Left lung (tissue), 10 donors: Measurements from ENCODE around the gene ATCAY. TPM values are rescaled to one million over a fixed set of nuclear protein-coding genes. Genes with fewer than 3 reads are reported as not detected.

Experiments
- ATAC-seq: fragments of 200-7000 bp; cut with Tn5 transposase; one replicate; pipeline ENCODE4 v1.9.1; 2020; ENCODE audit warnings: moderate library complexity
- DNase-seq, 4 donors: peaks; one replicate each; pipeline ENCODE4 v3.0.0-alpha.2; 2013 to 2020
- H3K27ac ChIP-seq, 2 donors: fragments of 200-600 bp; sonication (generic) in 1 of 2; one replicate each; pipeline versions ENCODE4 v1.5.0 to v1.8.0; 2020 to 2021
- H3K27me3 ChIP-seq, 2 donors: fragments of 200-600 bp; sonication (generic) in 1 of 2; one replicate each; pipeline versions ENCODE4 v1.5.0 to v1.8.0; 2020 to 2021
- H3K36me3 ChIP-seq, 2 donors: fragments of 200-600 bp; sonication (generic) in 1 of 2; one replicate each; pipeline versions ENCODE4 v1.5.0 to v1.8.0; 2020 to 2021
- H3K4me1 ChIP-seq, 2 donors: fragments of 200-600 bp; one replicate each; pipeline ENCODE4 v1.8.0; 2021
- H3K4me3 ChIP-seq, 2 donors: fragments of 200-600 bp; sonication (generic) in 1 of 2; one replicate each; pipeline versions ENCODE4 v1.5.0 to v1.8.0; 2020 to 2021; ENCODE audit warnings: mild to moderate bottlenecking in 1 of 2
- H3K9me3 ChIP-seq, 2 donors: fragments of 200-600 bp; sonication (generic) in 1 of 2; one replicate each; pipeline versions ENCODE4 v1.5.0 to v1.8.0; 2020 to 2021
- intact Hi-C, 2 donors: fragments of 100-400 bp; cut with DNase I; formaldehyde crosslinking; loops; one replicate each; pipeline versions ENCODE4 v1.11.2 to v1.14.2; 2022
- polyA plus RNA-seq, 6 donors: library from polyadenylated mRNA; unstranded; fragments of 120-200 nt; gene quantifications; one replicate each; pipeline ENCODE4 v1.2.1, GENCODE V29; 2013; ENCODE audit not compliant: insufficient read length in 6 of 6
- total RNA-seq, 2 donors: library from RNA; stranded (reverse); fragmentation: NEBNext Ultra II Directional; extraction: Animal tissue kit (Norgen Biotek cat#: 25700); gene quantifications; one replicate each; pipeline ENCODE4 v1.2.1, GENCODE V29; 2021
- TF ChIP-seq, protein P1 (sequence below), 2 donors: fragments of 200-600 bp; sonication (generic) in 1 of 2; IDR thresholded peaks; one replicate each; pipeline versions ENCODE4 v1.5.0 to v1.8.0; 2021; ENCODE audit warnings: antibody characterized with exemption in 2 of 2
- donor health status: DM: no; HTN: yes; CAD: no.
- donor health status: DM: no; HTN: no; CAD: no.

Gene ATCAY
- total and polyA plus RNA-seq, 8 donors, result 0.14 to 0.34 (median 0.16) TPM; not detected in 2

DNA sequence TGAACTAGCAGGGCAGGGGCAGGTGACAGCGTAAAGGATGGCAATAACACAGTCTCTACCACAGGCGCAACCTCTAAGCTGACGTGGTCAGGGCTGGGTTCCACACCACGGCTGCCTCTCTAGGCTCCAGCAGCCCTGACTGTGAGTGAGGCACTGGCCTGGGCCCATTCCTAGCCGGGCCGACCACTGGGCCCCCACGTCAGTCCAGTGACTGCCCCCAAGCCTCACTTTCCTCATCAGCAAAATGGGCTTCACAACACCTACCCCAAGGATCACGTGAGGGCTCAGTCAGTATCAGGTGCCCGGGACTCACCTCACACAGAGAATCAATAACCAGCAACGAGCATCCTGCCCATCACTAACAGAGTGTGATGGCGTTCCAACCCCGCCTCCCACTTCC lies 16.8 kb upstream of the ATCAY start:
- no peak for ATAC-seq
- intact Hi-C loops, result no loop called here

DNA sequence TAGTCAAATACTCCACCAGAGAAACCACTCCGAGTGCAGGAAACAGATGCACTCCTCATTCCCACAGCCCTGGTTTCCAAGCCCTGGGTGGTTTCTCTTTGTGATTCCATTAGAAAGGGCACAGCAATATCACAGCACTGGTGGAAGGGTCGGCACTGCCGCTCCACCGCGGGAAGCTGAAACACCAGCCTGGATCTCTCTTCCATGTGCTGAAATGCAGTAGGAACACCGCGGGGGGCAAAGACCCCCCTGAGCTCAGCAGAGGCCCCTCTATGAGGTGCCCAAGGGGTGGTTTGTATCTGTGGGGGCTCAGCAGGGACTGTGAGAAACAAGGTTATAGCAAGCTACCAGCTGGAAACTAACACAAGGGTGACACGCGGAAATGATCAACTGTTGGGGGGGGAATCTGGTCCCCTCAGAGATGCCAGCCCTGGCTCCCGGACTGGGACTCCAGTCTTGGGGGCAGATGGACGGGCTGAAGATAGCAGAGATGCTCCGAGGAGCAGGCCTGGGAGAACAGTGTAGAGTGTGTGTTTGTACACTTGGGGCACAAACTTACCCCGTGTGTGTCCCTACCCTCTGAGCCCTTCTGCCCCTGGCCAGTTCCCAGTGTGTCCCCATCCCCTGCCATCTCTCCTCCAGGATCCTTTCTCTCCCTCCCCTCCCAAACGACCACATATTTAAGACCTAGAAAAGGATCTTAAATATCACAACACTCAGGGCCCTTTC lies 13.4 kb upstream of the ATCAY start:
- H3K4me1 ChIP-seq, result no peaks in the 10 kb centered on the region
- TF ChIP-seq, protein P1, sequence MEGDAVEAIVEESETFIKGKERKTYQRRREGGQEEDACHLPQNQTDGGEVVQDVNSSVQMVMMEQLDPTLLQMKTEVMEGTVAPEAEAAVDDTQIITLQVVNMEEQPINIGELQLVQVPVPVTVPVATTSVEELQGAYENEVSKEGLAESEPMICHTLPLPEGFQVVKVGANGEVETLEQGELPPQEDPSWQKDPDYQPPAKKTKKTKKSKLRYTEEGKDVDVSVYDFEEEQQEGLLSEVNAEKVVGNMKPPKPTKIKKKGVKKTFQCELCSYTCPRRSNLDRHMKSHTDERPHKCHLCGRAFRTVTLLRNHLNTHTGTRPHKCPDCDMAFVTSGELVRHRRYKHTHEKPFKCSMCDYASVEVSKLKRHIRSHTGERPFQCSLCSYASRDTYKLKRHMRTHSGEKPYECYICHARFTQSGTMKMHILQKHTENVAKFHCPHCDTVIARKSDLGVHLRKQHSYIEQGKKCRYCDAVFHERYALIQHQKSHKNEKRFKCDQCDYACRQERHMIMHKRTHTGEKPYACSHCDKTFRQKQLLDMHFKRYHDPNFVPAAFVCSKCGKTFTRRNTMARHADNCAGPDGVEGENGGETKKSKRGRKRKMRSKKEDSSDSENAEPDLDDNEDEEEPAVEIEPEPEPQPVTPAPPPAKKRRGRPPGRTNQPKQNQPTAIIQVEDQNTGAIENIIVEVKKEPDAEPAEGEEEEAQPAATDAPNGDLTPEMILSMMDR (IDR thresholded peaks at IDR 0.05), result no peak
- ATAC-seq (no peak), DNase-seq (no peak)
- no peak overlapping the region for H3K4me3 ChIP-seq
- H3K36me3 ChIP-seq, result no peaks in the 10 kb centered on the region
- no peak overlapping the region for H3K27ac ChIP-seq
- H3K9me3 ChIP-seq, result no peaks in the 10 kb centered on the region
- intact Hi-C loops, result no loop called here
- peaks cover 25 to 85% of the 10 kb centered on the region in 2 donors for H3K27me3 ChIP-seq

More for the DNA sequence above, 16.8 kb upstream of the ATCAY start:
- TF ChIP-seq, protein P1 (IDR thresholded peaks at IDR 0.05), result no peak
- no peak for DNase-seq
- no peak overlapping the region for H3K27ac ChIP-seq
- H3K4me3 ChIP-seq, result no peak overlapping the region
- H3K27me3 ChIP-seq, result peaks cover 11 to 50% of the 10 kb centered on the region in 2 donors
- H3K9me3 ChIP-seq, result no peaks in the 10 kb centered on the region
- H3K4me1 ChIP-seq, result no peaks in the 10 kb centered on the region
- H3K36me3 ChIP-seq, result no peaks in the 10 kb centered on the region

DNA sequence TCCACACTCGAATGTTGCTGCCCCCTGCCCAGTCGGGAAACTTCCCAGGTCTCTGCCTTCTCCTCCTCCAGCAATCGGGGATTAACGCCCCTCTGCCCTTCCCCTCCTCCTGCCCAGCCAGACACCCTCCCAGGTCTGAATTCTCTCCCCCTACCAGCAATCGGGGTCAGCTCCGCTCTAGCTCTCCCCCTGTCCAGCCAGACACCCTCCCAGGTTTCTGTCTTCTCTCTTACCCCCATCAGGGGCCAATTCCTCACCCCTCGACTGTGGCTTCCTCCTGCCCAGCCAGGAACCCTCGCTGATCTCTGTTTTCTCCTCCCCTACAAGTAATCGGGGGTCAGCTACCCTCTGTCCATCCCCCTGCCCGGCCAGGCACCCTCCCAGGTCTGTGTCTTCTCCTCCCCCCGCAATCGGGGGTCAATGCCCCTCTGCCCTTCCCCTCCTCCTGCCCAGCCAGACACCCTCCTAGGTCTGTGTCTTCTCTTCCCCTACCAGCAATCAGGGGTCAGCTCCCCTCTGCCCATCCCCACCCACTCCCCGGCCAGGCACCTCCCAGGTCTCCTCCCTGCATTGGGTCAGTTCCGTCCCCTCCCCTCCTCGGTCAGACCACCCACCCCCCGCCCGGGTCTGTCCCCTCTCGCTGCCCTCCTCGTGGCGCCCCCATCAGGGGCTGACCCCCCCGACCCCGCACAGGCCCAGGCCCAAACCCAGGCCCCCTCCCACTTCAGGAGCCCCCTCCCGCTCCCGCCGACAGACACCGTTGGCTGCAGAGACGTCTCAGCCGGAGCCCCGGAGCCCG lies 12.3 kb upstream of the ATCAY start:
- Histone ChIP-seq H3K4me1 (no peaks in the 10 kb centered on the region), H3K9me3 (no peaks in the 10 kb centered on the region), H3K36me3 (no peaks in the 10 kb centered on the region), H3K4me3 (no peak overlapping the region), H3K27me3 (peaks cover 25 to 96% of the 10 kb centered on the region in 2 donors), H3K27ac (no peak overlapping the region)
- DNase-seq, result no peak
- intact Hi-C loops, result no loop called here
- TF ChIP-seq, protein P1 (IDR thresholded peaks at IDR 0.05), result no peak
- no peak for ATAC-seq

DNA sequence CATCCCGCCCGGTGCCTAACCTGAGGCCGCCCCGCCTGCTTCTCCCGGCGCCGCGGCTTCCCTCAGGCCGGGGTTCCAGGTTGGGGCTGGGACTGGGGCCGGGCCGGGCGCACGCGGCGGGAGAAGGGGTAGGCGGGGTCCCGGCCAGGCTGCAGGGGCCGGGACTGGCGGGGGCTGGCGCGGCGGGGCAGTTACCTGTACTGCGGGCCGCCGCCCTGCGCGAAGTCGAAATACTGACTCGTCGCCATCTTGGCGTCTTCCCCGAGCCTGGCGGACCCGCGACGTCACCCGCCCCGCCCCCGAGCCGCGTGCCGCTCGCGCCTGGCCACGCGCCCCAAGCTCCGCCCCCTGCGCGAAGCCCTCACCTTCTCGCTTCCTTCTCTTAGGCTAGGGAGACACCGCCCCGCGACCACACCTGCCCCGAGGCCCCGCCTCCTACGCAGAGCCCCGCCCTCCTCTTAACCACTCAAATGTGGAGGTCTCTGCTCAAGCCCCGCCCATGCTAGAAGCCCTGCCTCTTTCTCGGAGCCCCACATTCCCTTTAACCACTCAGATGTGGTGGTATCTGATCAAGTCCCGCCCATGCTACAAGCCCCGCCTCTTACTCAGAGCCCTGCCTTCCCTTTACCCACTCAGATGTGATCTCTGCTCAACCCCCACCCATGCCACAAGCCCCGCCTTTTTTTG lies 11.6 kb upstream of the ATCAY start, which contains the start of gene ZFR2:
TSS of gene ZFR2 (minus strand) at position 269 of the 687 bp plus-strand sequence. CDS start at position 248, 21 bp downstream.
- no peaks in the 10 kb centered on the region for H3K36me3 ChIP-seq
- no peaks in the 10 kb centered on the region for H3K4me1 ChIP-seq
- intact Hi-C loops, result no loop called here
- TF ChIP-seq, protein P1 (IDR thresholded peaks at IDR 0.05), result no peak
- H3K4me3 ChIP-seq, result no peak within 1 kb of the TSS
- H3K27ac ChIP-seq, result no peak within 1 kb of the TSS
- peak in 1 of 4 donors; percentile 60 for DNase-seq
- no peaks in the 10 kb centered on the region for H3K9me3 ChIP-seq
- H3K27me3 ChIP-seq, result peaks cover 25 to 91% of the 10 kb centered on the region in 2 donors
- ATAC-seq, result no peak
